ENCODE data around the gene CHST1.

GRCh38 chr11:45688472-45689033 lies 23.1 kb upstream of the CHST1 start:
- no peak for TF ChIP-seq POLR2A (IDR thresholded peaks at IDR 0.05; ENCODE audit: low read length)
- no peak for TF ChIP-seq BCL3 (IDR thresholded peaks at IDR 0.05)
